Suprapubic skin (tissue), 3 donors: Measurements from ENCODE around the gene TMED9.

Source experiments
- CTCF ChIP-seq, 2 donors: fragments of 200-600 bp in 1 of 2; fragments of 450-650 bp in 1 of 2; sonication (generic) in 1 of 2; IDR thresholded peaks; one replicate each; pipeline ENCODE4 v1.5.1; 2016 to 2019; ENCODE audit warnings: antibody characterized with exemption in 2 of 2, mild to moderate bottlenecking in 1 of 2, moderate library complexity in 1 of 2
- POLR2A ChIP-seq, 2 donors: fragments of 450-650 bp; IDR thresholded peaks; one replicate each; pipeline ENCODE4 v1.6.1; 2017; ENCODE audit warnings: antibody characterized with exemption in 2 of 2, mild to moderate bottlenecking in 2 of 2, moderate library complexity in 2 of 2

DNA sequence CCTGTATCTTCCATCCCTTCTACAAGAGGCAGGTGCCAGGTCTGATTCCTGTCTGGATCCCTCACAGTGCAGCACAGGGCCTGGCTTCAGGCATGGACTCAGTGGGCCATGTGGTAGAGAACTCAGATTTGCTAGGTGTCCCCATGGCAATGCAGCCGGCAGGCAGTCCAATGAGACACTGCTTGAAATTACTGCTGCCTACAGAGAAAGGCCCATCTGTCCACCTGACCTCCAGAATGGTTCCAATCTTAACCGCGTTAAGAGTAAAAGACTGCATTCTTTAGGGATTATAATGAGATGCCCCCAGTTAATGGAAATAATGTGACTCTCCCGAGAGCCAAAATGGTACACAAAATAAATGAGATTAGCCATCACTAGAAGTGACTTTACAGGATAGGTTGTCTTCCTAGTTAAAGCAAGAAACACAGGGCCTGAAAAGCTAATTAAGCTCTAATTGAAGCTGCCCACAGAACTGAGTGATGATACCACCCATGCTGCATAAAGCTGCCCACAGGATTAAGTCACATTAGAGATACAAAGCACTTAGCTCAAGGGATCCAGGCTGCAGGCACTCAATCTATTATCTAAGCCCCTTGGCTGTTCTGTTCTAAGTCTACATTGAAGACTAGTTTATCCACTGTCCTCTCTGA, 49.1 kb upstream of the TMED9 start:
- TF ChIP-seq CTCF (IDR thresholded peaks at IDR 0.05): no peak
- no peak for TF ChIP-seq POLR2A (IDR thresholded peaks at IDR 0.05)
